Neutrophil (primary cell): ENCODE results near the gene NMBR.

Experiments used
- H3K27ac ChIP-seq: fragments of 200-600 bp; sonication (generic); 2 replicates; pipeline ENCODE4 v1.5.1; 2016; ENCODE audit warnings: mild to moderate bottlenecking, moderate library complexity
- H3K27me3 ChIP-seq: fragments of 200-600 bp; sonication (generic); 2 replicates; pipeline ENCODE4 v1.6.0; 2016; ENCODE audit warnings: mild to moderate bottlenecking
- H3K36me3 ChIP-seq: fragments of 200-600 bp; sonication (generic); 2 replicates; pipeline ENCODE4 v1.5.1; 2017
- H3K4me1 ChIP-seq, 2 experiments: fragments of 200-600 bp in 1 of 2; sonication (generic) in 1 of 2; 1 replicate in 1 of 2; 2 replicates in 1 of 2; pipeline versions ENCODE4 v1.5.1 to v1.6.1; 2013 to 2016; ENCODE audit warnings: low read depth in 1 of 2, low read length in 1 of 2, mild to moderate bottlenecking in 1 of 2, moderate library complexity in 1 of 2; ENCODE audit not compliant: control insufficient read depth in 1 of 2, insufficient read depth in 1 of 2
- H3K4me3 ChIP-seq, 2 experiments: fragments of 200-600 bp in 1 of 2; sonication (generic) in 1 of 2; 1 replicate in 1 of 2; 2 replicates in 1 of 2; pipeline ENCODE4 v1.5.1; 2013 to 2016; ENCODE audit warnings: low read depth in 1 of 2, low read length in 1 of 2, mild to moderate bottlenecking in 1 of 2, moderate library complexity in 1 of 2
- H3K9me3 ChIP-seq: fragments of 200-600 bp; sonication (generic); 2 replicates; pipeline ENCODE4 v1.5.1; 2016
- TF ChIP-seq, protein P1 (sequence below): fragments of 200-600 bp; sonication (generic); IDR thresholded peaks from 2 replicates; pipeline ENCODE4 v1.5.1; 2016; ENCODE audit warnings: antibody characterized with exemption

NMBR gene

DNA sequence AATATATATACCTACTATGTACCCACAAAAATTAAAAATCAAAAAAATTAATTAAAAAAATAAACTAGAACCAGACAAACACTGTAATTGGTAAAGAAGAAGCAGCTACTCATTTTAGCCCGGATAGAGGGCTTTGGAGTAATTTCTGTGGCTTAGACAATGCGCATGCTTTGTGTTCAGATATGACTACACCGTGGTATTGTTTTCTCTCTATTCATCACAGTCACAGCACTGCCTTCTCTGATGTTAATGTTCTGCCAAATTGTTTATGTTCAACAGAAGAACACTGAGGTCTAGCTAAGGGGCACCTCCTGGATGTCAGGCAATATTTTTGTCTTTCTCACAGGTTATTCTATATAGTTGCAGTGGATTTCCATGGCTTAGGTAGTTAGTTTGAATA is 91.7 kb downstream of the NMBR start:
- no peaks in the 10 kb centered on the region for H3K4me1 ChIP-seq
- H3K36me3 ChIP-seq = no peaks in the 10 kb centered on the region
- no peak overlapping the region for H3K27ac ChIP-seq
- H3K4me3 ChIP-seq = no peak overlapping the region
- TF ChIP-seq, protein P1, sequence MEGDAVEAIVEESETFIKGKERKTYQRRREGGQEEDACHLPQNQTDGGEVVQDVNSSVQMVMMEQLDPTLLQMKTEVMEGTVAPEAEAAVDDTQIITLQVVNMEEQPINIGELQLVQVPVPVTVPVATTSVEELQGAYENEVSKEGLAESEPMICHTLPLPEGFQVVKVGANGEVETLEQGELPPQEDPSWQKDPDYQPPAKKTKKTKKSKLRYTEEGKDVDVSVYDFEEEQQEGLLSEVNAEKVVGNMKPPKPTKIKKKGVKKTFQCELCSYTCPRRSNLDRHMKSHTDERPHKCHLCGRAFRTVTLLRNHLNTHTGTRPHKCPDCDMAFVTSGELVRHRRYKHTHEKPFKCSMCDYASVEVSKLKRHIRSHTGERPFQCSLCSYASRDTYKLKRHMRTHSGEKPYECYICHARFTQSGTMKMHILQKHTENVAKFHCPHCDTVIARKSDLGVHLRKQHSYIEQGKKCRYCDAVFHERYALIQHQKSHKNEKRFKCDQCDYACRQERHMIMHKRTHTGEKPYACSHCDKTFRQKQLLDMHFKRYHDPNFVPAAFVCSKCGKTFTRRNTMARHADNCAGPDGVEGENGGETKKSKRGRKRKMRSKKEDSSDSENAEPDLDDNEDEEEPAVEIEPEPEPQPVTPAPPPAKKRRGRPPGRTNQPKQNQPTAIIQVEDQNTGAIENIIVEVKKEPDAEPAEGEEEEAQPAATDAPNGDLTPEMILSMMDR = no peak
- H3K27me3 ChIP-seq = no peaks in the 10 kb centered on the region
- H3K9me3 ChIP-seq = no peaks in the 10 kb centered on the region

DNA sequence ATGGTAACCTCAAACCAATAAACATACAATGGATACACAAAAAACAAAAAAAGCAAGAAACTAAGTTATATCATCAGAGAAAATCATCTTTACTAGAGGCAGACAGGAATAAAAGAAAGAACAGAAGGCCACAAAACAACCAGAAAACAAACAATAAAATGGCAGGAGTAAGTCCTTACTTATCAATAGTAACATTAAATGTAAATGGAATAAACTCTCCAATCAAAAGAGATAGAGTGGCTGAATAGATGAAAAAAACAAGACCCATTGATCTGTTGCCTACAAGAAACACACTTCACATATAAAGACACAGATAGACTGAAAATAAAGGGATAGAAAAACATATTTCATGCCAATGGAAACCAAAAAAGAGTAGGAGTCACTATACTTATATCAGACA is 95.5 kb downstream of the NMBR start:
- TF ChIP-seq, protein P1 = no peak
- Histone ChIP-seq H3K27ac (no peak overlapping the region), H3K36me3 (no peaks in the 10 kb centered on the region), H3K4me1 (no peaks in the 10 kb centered on the region), H3K9me3 (no peaks in the 10 kb centered on the region), H3K4me3 (no peak overlapping the region), H3K27me3 (no peaks in the 10 kb centered on the region)

DNA sequence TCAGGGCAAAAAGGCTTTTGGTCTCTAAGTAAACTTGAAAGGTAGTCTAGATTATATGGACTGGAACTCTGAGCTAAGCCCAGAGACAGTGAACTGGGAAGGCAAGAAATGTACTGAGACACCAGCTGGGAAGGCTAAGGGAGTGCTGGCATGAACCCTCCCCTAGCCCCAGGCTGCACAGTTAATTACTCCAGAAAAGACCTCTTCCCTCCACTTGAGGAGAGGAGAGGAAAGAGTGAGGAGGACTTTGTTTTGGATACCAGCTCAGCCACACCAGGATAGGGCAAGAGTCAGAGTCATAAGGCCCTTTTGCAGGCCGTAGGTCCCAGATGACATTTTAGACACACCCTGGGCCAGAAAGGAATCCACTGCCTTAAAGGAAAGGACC is 98.3 kb downstream of the NMBR start:
- Histone ChIP-seq H3K27ac (no peak overlapping the region), H3K4me3 (no peak overlapping the region), H3K9me3 (no peaks in the 10 kb centered on the region), H3K4me1 (no peaks in the 10 kb centered on the region), H3K36me3 (no peaks in the 10 kb centered on the region), H3K27me3 (no peaks in the 10 kb centered on the region)
- TF ChIP-seq, protein P1 = no peak

DNA sequence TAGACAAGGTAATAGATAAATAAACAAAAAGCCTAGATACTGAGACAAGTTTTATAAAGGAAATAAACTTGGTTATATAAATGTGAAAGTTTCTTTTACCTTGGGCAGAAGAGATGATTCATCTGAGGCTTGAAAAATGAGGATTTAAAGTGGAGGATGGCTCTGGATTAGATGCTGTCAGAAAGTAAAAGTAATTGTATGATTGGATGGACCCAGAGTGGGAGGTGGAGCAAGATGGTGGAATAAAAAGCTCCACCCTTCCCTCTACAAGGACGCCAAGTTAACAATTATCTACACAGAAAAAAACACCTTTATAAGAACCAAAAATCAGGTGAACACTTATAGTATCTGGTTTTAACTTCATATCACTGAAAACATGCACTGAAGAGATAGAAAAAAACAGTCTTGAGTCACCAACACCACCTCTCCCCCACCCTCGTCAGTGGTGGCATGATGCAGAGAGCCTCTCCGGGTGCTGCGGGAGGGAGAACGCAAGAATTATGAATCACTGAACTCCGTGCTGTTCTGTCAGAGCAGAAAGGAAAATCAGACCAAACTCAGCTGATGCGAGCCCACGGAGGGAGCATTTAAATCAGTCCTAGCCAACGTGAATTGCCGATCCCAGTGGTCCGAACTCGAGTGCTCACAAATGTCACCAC is 98.9 kb downstream of the NMBR start:
- no peaks in the 10 kb centered on the region for H3K27me3 ChIP-seq
- H3K36me3 ChIP-seq = no peaks in the 10 kb centered on the region
- no peak overlapping the region for H3K27ac ChIP-seq
- TF ChIP-seq, protein P1 = no peak
- H3K4me3 ChIP-seq = no peak overlapping the region
- no peaks in the 10 kb centered on the region for H3K9me3 ChIP-seq
- H3K4me1 ChIP-seq = no peaks in the 10 kb centered on the region

DNA sequence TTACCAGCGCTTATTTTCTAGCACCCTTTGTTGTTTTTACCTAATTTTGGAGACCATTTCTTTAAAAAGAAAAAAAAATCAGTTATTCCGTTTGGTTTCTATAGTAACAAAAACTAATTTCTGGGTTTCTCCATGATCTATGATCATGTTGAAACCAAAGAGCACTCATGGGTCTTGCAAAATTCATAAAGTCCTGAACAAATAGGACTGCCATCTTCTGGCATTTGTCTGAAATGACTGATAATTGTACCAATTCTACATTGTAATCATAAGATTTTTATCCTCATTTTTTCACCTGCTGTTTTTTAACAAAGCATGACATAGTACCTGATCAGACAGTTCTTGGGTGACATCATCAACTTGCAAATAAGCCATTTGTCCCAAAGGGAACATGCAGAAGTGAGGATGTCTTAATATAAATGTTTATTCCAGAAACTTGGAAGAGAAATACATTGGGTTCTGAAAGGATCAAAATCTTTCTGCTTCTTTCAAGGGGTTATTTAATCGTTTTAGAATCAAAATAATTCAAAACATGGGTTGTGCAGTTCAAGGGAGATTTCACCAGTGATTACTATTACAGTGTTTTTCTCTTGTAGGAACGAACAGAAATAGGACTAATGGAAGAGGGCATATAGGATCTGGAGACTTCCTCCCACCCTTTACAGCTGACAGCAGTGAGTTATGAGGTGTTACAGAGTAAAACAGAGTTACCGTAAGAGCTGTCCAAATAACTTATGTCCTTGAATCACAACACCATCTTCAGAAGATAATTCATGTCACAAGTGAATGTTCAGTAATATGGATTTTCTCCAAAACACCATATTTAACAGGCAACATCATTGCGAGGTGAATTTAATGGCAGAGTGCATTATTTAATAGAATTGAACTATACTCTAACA is 101.3 kb downstream of the NMBR start:
- H3K4me3 ChIP-seq = no peak overlapping the region
- no peaks in the 10 kb centered on the region for H3K27me3 ChIP-seq
- TF ChIP-seq, protein P1 = no peak
- no peaks in the 10 kb centered on the region for H3K9me3 ChIP-seq
- H3K4me1 ChIP-seq = no peaks in the 10 kb centered on the region
- no peaks in the 10 kb centered on the region for H3K36me3 ChIP-seq
- H3K27ac ChIP-seq = no peak overlapping the region
